Kidney (tissue), 14 donors: Measurements from ENCODE around the gene KPTN. TPM values are rescaled to one million over a fixed set of nuclear protein-coding genes. Genes with fewer than 3 reads are reported as not detected.

ENCODE experiments used
- DNase-seq, 5 donors: peaks; one replicate each; pipeline ENCODE4 v3.0.0-alpha.2; 2013 to 2020
- FAIRE-seq: peaks from 2 replicates; lab custom pipeline; 2012; peaks lifted over from hg19 to GRCh38; lab: Jason Lieb, UNC
- H3K27ac ChIP-seq, 2 donors: one replicate each; pipeline ENCODE4 v1.7.0; 2013; ENCODE audit warnings: low read depth in 2 of 2, low read length in 2 of 2, inconsistent platforms in 1 of 2
- H3K27me3 ChIP-seq: one replicate; pipeline ENCODE4 v1.7.1; 2013; ENCODE audit warnings: low read length, inconsistent platforms; ENCODE audit not compliant: control insufficient read depth, insufficient read depth
- H3K36me3 ChIP-seq, 3 donors: one replicate each; pipeline versions ENCODE4 v1.7.0 to v1.7.1; 2013; ENCODE audit warnings: low read length in 3 of 3, control low read depth in 1 of 3, inconsistent platforms in 1 of 3; ENCODE audit not compliant: insufficient read depth in 3 of 3, control insufficient read depth in 2 of 3
- H3K4me1 ChIP-seq, 3 donors: one replicate each; pipeline versions ENCODE4 v1.7.0 to v1.7.1; 2013; ENCODE audit warnings: low read length in 3 of 3, inconsistent platforms in 1 of 3, low read depth in 1 of 3; ENCODE audit not compliant: control insufficient read depth in 2 of 3, insufficient read depth in 2 of 3
- H3K4me3 ChIP-seq, 3 donors: one replicate each; pipeline versions ENCODE4 v1.7.0 to v1.8.1; 2013; ENCODE audit warnings: low read length in 3 of 3, control low read depth in 1 of 3, inconsistent platforms in 1 of 3
- H3K9ac ChIP-seq, 3 donors: one replicate each; pipeline versions ENCODE4 v1.7.0 to v1.7.1; 2013; ENCODE audit warnings: low read length in 3 of 3, control low read depth in 1 of 3, inconsistent platforms in 1 of 3
- H3K9me3 ChIP-seq, 3 donors: one replicate each; pipeline versions ENCODE4 v1.7.0 to v1.7.1; 2013; ENCODE audit warnings: low read length in 3 of 3, control low read depth in 1 of 3, inconsistent platforms in 1 of 3; ENCODE audit not compliant: control insufficient read depth in 2 of 3, insufficient read depth in 1 of 3
- intact Hi-C: fragments of 100-400 bp; cut with DNase I; formaldehyde crosslinking; loops from one replicate; pipeline ENCODE4 v1.11.1; 2022
- polyA plus RNA-seq: library from polyadenylated mRNA; stranded (reverse); fragments of 350-450 nt; fragmentation: Illumina TruSeq; extraction: RNeasy Lipid Tissue Mini Kit (QIAGEN cat#74804); gene quantifications from one replicate; pipeline ENCODE4 v1.2.3, GENCODE V29; 2014; ENCODE audit warnings: low read depth, low replicate concordance; ENCODE audit not compliant: insufficient read depth
- total RNA-seq: library from RNA; stranded (reverse); fragmentation: NEBNext Ultra II Directional; extraction: Animal tissue kit (Norgen Biotek cat#: 25700); gene quantifications from one replicate; pipeline ENCODE4 v1.2.1, GENCODE V29; 2021
- TF ChIP-seq, protein P1 (sequence below): IDR thresholded peaks from 3 replicates; pipeline ENCODE4 v1.5.1; 2012; ENCODE audit warnings: mild to moderate bottlenecking, moderate library complexity, borderline replicate concordance; ENCODE audit not compliant: insufficient read depth; ENCODE audit errors: extremely low read depth
- donor health status: control.
- donor health status: control.
- donor health status: control.
- donor health status: control.
- donor health status: control.
- donor health status: DM: yes; HTN: yes; CAD: no.
- donor health status: Normal renal cell carcinoma (clear cell type).

Gene KPTN
- total and polyA plus RNA-seq, 2 donors from 2014 or later: 7.4 to 25.5 TPM

DNA sequence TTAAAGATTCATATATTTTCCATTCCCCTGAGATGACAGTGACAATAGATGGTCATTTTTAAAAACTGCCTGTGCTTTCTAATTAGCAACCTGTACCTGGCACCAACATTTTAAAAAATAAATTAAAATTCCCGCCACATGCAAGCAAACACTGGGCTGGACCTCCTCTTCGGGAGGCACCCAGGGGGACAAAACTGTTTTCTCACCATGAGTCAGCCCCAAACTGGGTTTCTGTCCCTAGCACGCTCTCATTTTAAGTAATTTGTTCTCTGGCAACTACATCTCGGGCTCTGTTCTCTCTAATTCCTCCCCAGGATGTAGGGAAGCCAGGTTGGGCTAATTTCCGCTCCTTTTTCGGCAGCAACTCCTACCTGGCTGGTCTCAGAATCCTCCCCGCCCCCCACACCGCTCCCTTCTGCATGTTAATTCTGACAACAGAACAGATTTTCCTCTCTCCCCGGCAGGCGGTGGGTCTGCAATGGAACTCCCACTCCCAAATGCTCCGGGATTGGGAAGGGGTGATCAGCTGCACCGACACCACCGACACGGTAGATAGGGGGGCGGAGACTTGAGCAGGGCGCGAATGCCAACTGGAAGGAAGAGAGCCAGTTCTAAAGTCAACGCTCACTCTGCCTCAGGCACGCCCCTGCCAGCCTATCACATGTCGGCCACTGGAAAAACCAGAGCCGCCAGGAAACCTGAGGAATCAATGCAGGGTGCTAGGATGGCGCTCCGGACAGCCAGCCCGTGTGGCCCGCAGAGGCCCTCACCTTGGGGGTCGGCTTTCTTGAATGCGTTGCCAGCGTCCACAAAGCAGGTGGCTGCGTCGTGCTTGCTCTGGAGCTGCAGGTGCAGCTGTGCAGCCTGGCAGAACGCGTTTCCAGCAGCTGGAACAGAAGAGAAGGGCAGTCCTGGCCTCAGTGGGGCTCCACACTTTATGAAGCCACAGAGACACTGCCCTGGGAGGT lies 16.1 kb upstream of the KPTN start:
- intact Hi-C loops: no loop called here

DNA sequence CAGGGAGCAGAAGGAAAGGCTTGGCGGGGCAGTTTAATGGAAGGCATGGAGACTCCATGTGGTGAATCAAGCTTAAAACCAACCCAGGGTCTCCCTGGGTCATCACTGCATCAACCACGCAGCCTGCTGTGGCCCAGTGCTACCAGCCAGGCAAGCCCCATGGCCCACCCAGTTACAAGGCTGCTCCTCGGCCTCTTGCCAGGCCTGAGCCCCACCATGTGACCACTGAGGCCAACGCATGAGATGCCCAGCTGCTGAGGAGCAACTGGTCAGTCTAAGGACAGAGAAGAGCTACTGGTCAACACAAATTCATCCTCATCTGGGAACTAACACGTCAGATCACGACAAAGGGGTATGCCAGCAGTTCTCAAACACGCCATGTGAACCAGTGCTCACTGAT lies 15.4 kb upstream of the KPTN start:
- Histone ChIP-seq H3K27me3 (no peaks in the 10 kb centered on the region), H3K4me3 (no peak overlapping the region), H3K9me3 (no peaks in the 10 kb centered on the region), H3K9ac (no peak overlapping the region), H3K36me3 (peaks cover 0 to 57% (median 31%) of the 10 kb centered on the region in 3 donors), H3K4me1 (no peaks in the 10 kb centered on the region), H3K27ac (no peak overlapping the region)
- intact Hi-C loops: no loop called here
- FAIRE-seq (no peak), DNase-seq (no peak)
- TF ChIP-seq, protein P1, sequence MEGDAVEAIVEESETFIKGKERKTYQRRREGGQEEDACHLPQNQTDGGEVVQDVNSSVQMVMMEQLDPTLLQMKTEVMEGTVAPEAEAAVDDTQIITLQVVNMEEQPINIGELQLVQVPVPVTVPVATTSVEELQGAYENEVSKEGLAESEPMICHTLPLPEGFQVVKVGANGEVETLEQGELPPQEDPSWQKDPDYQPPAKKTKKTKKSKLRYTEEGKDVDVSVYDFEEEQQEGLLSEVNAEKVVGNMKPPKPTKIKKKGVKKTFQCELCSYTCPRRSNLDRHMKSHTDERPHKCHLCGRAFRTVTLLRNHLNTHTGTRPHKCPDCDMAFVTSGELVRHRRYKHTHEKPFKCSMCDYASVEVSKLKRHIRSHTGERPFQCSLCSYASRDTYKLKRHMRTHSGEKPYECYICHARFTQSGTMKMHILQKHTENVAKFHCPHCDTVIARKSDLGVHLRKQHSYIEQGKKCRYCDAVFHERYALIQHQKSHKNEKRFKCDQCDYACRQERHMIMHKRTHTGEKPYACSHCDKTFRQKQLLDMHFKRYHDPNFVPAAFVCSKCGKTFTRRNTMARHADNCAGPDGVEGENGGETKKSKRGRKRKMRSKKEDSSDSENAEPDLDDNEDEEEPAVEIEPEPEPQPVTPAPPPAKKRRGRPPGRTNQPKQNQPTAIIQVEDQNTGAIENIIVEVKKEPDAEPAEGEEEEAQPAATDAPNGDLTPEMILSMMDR: no peak

More for the DNA sequence above, 16.1 kb upstream of the KPTN start:
- DNase-seq (no peak), FAIRE-seq (no peak)
- no peaks in the 10 kb centered on the region for H3K9me3 ChIP-seq
- peaks cover 0 to 6% (median 0%) of the 10 kb centered on the region in 3 donors for H3K4me1 ChIP-seq
- TF ChIP-seq, protein P1: no peak
- no peak overlapping the region for H3K27ac ChIP-seq
- H3K4me3 ChIP-seq: no peak overlapping the region
- no peak overlapping the region for H3K9ac ChIP-seq
- H3K36me3 ChIP-seq: peaks cover 0 to 56% (median 31%) of the 10 kb centered on the region in 3 donors
- H3K27me3 ChIP-seq: no peaks in the 10 kb centered on the region

DNA sequence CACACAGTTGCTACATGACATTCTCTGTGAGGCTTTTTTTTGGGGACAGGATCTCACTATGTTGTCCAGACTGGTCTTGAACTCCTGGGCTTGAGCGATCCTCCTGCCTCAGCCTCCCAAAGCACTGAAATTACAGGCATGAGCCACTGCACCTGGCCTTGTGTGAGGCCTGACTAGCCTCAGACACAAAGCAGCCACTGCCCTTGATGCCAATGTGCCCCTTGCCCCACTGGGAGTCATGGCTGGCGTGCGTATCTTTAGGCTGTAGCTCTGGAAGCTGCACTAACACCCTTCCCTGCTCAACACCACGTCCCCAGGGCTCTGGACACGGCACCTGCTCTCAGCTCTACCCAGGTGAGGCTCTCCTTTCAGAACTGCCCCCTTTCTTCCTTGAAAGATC lies 14.5 kb upstream of the KPTN start:
- no peaks in the 10 kb centered on the region for H3K4me1 ChIP-seq
- H3K27ac ChIP-seq: no peak overlapping the region
- no peaks in the 10 kb centered on the region for H3K9me3 ChIP-seq
- no peak overlapping the region for H3K9ac ChIP-seq
- H3K36me3 ChIP-seq: peaks cover 0 to 51% (median 31%) of the 10 kb centered on the region in 3 donors
- H3K27me3 ChIP-seq: no peaks in the 10 kb centered on the region
- intact Hi-C loops: no loop called here
- TF ChIP-seq, protein P1: no peak
- no peak for DNase-seq
- no peak overlapping the region for H3K4me3 ChIP-seq
- no peak for FAIRE-seq
